AG04449 (cell line): ENCODE results near the gene ATG9A.

Source experiments
- CTCF ChIA-PET: fragments of 350-600 bp; formaldehyde crosslinking; extraction: SDS; loops from one replicate; lab custom pipeline; 2021; ENCODE audit warnings: antibody characterized with exemption; lab: Yijun Ruan, JAX
- POLR2A ChIA-PET: fragments of 400-600, 350-600 bp; formaldehyde crosslinking; extraction: SDS; loops from one replicate; lab custom pipeline; 2020; ENCODE audit warnings: antibody characterized with exemption, inconsistent platforms; lab: Yijun Ruan, JAX
- DNase-seq: peaks from one replicate; pipeline ENCODE4 v3.0.0-alpha.2; 2010; ENCODE audit warnings: low read depth, low spot score
- H3K4me3 ChIP-seq: 2 replicates; pipeline ENCODE4 v1.5.1; 2011; ENCODE audit warnings: low read depth, mild to moderate bottlenecking, control low read depth, low read length
- TF ChIP-seq, protein P1 (sequence below): IDR thresholded peaks from one replicate; pipeline ENCODE4 v1.5.1; 2011; ENCODE audit warnings: mild to moderate bottlenecking, moderate library complexity, low read length, control low read depth, inconsistent platforms; ENCODE audit not compliant: insufficient read depth; ENCODE audit errors: missing control alignments

Gene ATG9A

DNA sequence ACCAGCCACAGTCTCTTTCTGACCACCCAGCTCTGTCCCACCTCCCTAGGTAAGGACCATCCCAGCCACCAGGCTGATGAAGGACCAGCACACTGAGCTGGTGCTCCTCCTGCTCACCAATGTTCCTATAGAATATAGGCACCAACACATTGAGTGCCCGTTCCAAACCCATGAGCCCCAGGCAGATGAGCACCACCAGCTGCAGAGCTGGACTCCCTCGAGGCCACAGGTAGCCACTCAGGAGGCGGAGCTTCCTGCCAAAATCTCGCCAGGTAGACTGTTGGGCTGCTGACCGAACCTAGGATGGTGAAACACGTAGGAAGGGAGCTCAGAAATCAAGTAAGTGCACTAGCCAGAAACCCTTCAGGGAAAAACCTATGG, 12.9 kb downstream of the ATG9A start:
- CTCF ChIA-PET: interaction anchor here (0.8 to 5.8 kb wide), 6 partner anchors 9 to 79 kb away, joined by 3 to 40 read pairs (median 10); partner anchors contain the start of gene NHEJ1
- no peak for DNase-seq
- TF ChIP-seq, protein P1, sequence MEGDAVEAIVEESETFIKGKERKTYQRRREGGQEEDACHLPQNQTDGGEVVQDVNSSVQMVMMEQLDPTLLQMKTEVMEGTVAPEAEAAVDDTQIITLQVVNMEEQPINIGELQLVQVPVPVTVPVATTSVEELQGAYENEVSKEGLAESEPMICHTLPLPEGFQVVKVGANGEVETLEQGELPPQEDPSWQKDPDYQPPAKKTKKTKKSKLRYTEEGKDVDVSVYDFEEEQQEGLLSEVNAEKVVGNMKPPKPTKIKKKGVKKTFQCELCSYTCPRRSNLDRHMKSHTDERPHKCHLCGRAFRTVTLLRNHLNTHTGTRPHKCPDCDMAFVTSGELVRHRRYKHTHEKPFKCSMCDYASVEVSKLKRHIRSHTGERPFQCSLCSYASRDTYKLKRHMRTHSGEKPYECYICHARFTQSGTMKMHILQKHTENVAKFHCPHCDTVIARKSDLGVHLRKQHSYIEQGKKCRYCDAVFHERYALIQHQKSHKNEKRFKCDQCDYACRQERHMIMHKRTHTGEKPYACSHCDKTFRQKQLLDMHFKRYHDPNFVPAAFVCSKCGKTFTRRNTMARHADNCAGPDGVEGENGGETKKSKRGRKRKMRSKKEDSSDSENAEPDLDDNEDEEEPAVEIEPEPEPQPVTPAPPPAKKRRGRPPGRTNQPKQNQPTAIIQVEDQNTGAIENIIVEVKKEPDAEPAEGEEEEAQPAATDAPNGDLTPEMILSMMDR: no peak
- POLR2A ChIA-PET: no interaction called here
- H3K4me3 ChIP-seq: no peak overlapping the region

DNA sequence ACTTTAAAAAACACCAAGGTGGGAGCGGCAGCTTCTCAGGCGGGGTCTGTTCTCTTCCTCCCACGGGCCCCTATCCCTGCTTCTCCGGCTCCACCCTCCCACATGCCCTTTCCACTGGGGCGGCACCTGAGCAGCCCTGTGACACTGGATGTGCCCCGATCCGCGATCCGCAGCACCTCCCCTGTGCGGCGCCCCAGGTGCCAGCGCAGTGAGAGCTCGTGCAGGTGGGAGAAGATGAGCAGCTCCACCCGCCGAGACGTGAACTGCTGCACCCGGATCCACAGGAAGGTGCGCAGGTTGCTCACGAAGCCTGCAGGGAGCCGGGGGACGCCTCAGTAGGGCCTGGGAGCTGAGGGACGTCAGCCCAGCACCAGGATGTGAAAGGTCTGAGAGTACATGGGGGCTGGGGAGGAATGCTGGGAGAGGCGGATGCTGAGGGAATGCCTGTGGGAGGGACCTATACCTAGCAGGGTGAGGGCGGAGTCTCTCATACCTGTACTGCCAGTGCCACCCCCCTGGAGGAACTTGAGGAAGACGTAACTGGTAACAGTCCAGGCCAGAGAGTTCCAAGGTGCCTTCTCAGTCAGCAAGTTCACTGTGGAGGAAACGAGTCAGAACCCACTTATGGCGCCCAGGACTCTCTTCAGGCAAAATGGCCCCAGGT, 13.4 kb downstream of the ATG9A start:
- H3K4me3 ChIP-seq: no peak overlapping the region
- TF ChIP-seq, protein P1: no peak
- DNase-seq: no peak
- ChIA-PET CTCF (interaction anchor here (0.8 to 5.8 kb wide), 9 partner anchors 8 to 79 kb away, joined by 3 to 40 read pairs (median 5); partner anchors contain the start of gene NHEJ1), POLR2A (no interaction called here)

DNA sequence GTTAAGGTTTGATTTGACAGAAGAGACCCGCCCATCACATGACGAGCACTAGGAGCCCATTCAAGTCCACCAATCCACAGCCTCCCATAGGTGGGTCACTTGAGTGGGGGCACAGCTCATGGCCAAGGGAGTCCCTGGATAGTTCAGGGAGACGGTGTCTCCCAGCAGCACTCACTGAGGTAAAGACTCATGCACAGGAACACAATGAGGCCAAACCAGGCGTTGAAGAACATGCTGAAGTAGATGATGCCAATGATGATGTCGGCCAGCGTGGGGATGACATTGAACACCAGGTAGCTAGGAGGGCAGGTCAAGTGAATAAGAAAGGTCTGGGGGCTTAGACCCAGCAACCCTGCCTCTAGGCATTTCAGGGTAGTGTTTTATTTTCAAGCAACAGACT, 14.7 kb downstream of the ATG9A start:
- POLR2A ChIA-PET: no interaction called here
- CTCF ChIA-PET: interaction anchor here (0.9 to 5.8 kb wide), 7 partner anchors 40 to 80 kb away, joined by 3 to 40 read pairs (median 4); partner anchors contain the start of genes DNAJB2 and NHEJ1
- TF ChIP-seq, protein P1: no peak
- DNase-seq: no peak
- H3K4me3 ChIP-seq: no peak overlapping the region

DNA sequence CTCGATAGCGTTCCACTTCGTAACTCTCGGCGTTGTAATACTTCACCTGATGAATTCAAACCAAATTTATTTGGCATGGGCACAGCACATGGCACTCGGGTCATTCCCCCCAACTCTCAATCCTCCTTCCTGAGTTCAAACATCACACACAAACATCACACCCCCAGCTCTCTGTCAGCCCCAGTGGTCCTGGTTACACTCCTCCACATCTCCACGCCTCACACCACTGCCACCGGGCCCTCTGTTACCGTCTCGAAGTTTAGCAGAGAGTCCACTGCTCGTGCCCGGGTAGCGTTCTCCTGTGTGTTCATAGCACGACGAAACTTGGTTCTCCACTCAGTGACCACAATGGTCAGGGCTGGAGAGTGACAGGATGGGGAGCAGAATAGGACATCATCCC, 15.3 kb downstream of the ATG9A start:
- CTCF ChIA-PET: interaction anchor here (0.6 to 5.8 kb wide), 5 partner anchors 43 to 81 kb away, joined by 3 to 40 read pairs (median 3); partner anchors contain the start of genes DNAJB2 and NHEJ1
- POLR2A ChIA-PET: no interaction called here
- no peak overlapping the region for H3K4me3 ChIP-seq
- no peak for DNase-seq
- TF ChIP-seq, protein P1: no peak

DNA sequence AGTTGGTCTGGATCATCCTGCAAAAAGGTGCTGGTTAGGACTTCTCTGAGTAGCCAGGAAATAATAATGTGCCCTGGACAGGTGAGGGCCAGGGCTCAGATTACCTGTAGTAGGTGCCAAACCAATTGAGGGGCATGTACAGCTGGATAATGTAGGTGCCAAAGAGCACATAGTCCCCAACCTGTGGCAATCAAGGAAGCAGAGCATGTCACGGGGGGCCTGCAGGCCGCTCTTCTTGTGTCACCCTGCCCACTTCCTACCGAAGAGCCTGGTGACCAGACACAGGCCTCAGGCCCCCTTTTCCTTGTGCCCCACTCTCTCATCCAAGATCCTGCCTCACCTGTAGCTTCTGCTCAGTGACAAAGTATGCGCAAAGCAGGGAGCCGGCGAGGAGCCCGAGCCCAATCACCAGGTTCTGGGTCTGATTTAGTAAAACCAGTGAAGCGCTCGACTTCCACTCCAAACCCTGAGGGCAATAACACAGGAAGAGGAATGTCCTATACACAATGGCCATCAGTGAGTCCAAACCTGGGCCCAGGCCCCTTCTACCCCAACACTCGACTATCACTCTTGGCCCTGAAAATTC, 15.9 kb downstream of the ATG9A start:
- no peak overlapping the region for H3K4me3 ChIP-seq
- ChIA-PET CTCF (interaction anchor here (0.6 to 3.2 kb wide), 7 partner anchors 42 to 82 kb away, joined by 3 to 17 read pairs (median 3); partner anchors contain the start of genes DNAJB2 and SLC23A3), POLR2A (no interaction called here)
- DNase-seq: no peak
- TF ChIP-seq, protein P1: no peak

DNA sequence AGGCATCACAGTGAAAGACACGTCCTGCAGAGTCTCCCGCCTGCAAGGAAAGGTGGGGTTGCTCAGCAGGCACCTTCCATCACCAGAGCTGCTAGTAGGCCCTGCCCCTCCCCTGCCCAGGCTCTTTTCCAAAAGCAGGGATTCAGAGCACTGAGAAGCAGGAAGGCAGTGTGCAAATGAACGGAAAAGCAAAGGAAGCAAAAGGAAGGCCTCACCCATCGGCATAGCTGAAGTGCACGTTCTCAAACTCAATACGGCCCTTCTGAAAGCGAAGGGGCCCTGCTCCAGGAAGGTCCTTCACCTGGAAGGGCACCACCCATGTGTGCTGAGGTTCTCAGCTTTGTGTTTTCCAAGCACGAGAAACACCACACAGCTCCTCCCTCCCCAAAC, 16.4 kb downstream of the ATG9A start:
- TF ChIP-seq, protein P1: no peak
- POLR2A ChIA-PET: no interaction called here

More for the DNA sequence above, 16.4 kb downstream of the ATG9A start:
- H3K4me3 ChIP-seq: no peak overlapping the region
- DNase-seq: no peak
- CTCF ChIA-PET: interaction anchor here (0.8 to 3.2 kb wide), 5 partner anchors 9 to 82 kb away, joined by 3 to 17 read pairs (median 4); partner anchors contain the start of gene SLC23A3
